Measurements from ENCODE around the gene SH3GL1.
"Not testable (repeated sequence)": the region's sequence is repeated elsewhere in the genome, so short reads cannot be mapped to it uniquely, and the experiment has no call there.

The SH3GL1 gene

DNA sequence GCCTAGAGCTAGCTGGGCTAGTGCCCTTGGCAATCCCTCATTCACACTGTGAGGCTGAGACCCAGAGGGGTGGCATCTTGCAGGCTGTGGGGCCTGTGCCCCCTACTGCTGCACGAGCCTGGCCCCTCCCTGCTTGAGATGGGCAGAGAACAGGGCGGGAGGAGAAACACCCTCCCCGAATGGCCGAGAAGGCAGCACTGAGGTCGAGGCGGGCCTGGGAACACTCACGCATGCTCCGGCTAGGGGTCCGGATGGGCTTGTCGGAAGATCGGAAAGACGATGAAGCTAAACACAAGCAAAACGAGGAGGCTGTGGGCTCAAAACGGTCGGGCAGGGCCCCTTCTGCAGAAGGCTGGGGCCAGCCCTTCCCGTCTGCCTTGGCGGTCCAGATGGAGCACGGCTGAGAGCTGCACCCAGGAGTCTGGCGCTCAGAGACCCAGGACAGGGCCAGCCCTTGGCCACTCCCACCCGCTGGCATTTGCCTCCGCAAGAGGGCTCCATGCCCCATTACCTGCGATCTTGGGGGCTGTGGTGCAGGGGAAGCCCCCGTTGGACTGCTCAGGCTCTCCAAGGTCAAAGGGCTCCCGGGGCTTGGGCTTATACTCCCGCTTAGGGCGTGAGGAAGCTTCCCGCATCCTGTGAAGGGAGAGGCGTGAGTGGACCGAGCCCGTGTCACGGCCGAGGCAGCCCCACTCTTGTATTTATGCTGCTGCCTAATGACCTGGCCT lies 38.1 kb downstream of the SH3GL1 start:
- DNase-seq = no peak

- no peak for DNase-seq
Measured at GRCh38 chr19:4361152-4362046, 38.9 kb downstream of the SH3GL1 start.

GRCh38 chr19:4360641-4361151 lies 39.7 kb downstream of the SH3GL1 start:
- no peak for DNase-seq

GRCh38 chr19:4360081-4360569 lies 40.2 kb downstream of the SH3GL1 start:
- DNase-seq = no peak

DNA sequence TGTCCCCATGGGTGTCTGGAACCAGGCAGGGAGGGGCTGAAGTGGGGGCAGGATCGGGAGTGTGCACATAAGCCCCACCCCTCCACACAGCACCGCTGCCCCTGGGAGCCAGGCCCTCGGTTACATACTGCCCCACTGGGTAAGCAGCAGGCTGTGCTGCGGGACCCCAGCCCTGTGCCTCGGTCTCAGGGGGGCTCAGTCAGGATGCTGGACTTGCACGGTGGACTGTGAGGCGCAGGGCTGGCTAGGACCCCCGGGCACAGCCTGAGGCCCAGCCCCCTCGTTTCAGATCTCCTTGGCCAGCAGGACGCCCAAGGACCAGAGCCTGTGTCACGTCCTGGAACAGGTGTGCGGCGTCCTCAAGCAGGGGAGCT lies 40.7 kb downstream of the SH3GL1 start:
- DNase-seq = no peak

- DNase-seq = no peak
Measured at GRCh38 chr19:4358709-4359626, 41.4 kb downstream of the SH3GL1 start.

DNA sequence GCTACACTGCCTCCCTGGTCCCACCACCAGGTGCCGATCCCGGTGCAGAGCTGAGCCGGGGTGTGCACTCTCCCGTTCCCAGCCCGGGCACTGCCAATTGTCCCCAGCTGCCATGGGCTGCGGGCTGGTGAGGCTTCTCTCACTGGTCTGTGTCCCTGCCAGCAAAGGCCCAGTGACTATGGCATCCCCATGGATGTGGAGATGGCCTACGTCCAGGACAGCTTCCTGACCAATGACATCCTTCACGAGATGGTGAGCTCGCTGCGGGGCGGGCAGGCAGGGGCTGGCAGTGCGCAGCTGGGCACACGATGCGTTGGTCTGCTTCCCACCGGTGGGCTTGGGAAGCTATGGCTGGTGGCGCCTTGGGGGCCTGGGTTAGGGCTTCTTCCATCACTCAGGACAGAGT lies 42.4 kb downstream of the SH3GL1 start:
- no peak for DNase-seq

- no peak for DNase-seq
Measured at GRCh38 chr19:4357095-4357797, 43.1 kb downstream of the SH3GL1 start.

- no peak for DNase-seq
Measured at GRCh38 chr19:4354897-4355296, 45.5 kb downstream of the SH3GL1 start.

GRCh38 chr19:4354282-4354681 lies 46.1 kb downstream of the SH3GL1 start:
- no peak for DNase-seq

DNA sequence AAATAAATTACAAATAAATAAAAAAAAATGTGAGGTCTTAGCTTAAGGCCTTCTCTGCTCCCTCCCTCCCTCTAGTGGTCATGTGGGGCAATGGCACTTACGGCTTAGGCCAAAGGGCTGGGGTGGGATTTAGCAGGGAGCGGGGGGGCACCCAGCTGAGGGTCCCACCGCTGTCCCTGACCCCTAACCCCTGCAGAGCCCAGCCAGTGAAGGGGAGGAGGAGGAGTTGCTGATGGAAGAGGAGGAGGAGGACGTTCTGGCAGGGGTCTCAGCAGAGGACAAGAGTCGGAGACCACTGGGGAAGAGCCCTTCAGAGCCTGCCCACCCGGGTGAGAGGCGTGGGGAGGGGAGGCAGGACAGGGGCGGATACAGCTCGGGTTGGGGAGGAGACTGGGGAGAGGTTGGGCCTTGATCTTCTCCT lies 47.6 kb downstream of the SH3GL1 start:
- peak; percentile 72 for DNase-seq

- DNase-seq = no peak
Measured at GRCh38 chr19:4350726-4351125, 49.6 kb downstream of the SH3GL1 start.

GRCh38 chr19:4350111-4350510 lies 50.2 kb downstream of the SH3GL1 start:
- DNase-seq = no peak

- DNase-seq = not testable (repeated sequence)
Measured at GRCh38 chr19:4349225-4349624, 51.1 kb downstream of the SH3GL1 start.

DNA sequence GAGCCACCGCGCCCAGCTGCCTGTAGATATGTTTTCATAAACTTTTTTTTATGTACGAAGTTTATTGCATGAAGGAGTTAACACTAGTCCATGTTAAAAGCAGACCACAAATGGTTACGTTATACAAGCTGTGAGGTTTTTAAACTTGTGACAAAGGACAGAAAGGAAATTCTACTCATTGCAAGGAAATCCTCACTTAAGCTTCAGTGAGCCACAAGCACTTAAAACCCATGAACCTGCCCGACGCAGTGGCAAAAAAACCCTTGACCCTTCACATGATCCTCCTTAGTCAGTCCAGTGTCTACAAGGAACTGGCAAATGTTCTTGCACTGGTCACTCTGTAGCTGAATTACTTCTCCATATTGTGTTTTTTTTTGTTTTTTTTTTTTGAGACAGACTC lies 52.8 kb downstream of the SH3GL1 start:
- no peak for DNase-seq

DNA sequence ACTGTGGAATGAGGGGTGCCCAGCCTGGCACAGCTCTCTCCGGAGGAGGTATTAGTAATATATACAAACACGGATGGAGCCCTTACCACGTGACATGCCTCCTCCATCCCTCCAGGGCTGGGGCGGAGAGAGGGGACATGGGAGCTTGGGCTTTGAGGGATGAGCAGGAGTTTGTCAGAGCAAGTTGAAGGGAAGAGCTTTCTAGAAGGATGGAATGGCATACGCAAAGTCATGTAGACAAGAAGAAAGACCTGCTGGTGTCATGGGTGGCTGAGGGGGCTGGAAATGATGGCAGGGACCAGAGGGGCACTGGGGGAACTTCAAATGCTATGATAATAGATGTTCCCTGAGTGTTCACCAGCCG lies 54.3 kb downstream of the SH3GL1 start:
- DNase-seq = no peak

- no peak for DNase-seq
Measured at GRCh38 chr19:4345342-4346019, 54.9 kb downstream of the SH3GL1 start.

DNA sequence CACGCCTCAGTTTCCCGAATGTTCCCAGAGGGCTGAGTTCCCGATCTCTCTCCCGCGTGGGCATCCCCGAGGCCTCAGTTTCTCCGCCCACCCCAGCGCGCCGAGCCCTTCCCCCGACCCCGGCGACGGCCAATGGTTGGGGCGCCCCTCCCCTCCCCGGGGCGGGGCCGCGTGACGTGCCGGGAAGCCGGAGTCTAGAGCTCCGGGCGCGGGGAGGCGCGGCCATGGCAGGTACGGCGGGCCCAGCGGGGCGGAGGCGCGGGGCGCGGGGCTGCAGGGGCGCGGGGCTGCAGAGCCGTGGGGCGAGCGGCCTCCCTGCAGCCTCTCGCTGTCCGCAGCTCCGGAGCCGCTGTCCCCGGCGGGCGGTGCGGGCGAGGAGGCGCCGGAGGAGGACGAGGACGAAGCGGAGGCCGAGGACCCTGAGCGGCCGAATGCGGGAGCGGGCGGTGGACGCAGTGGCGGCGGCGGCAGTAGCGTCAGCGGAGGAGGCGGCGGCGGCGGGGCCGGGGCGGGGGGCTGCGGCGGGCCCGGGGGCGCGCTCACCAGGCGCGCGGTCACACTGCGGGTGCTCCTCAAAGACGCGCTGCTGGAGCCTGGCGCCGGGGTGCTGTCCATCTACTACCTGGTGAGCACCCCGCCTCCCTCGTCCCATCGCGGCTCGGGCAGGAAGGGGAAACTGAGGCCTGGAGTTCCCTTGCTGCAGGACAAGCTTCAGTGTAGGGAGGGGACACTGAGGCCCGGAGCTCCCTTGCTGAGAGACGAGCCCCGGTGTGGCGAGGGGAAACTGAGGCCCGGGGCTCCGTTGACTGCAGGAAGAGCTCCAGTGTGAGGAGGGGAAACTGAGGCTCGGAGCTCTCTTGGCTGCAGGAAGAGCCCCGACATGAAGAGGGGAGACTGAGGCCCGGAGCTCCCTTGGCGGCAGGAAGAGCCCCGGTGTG lies 56.7 kb downstream of the SH3GL1 start, which contains the start of gene MPND:
MPND (plus strand) TSS at position 193 of the 938 bp plus-strand sequence; CDS start at position 225, 32 bp downstream.
- DNase-seq = peak; percentile 90

DNA sequence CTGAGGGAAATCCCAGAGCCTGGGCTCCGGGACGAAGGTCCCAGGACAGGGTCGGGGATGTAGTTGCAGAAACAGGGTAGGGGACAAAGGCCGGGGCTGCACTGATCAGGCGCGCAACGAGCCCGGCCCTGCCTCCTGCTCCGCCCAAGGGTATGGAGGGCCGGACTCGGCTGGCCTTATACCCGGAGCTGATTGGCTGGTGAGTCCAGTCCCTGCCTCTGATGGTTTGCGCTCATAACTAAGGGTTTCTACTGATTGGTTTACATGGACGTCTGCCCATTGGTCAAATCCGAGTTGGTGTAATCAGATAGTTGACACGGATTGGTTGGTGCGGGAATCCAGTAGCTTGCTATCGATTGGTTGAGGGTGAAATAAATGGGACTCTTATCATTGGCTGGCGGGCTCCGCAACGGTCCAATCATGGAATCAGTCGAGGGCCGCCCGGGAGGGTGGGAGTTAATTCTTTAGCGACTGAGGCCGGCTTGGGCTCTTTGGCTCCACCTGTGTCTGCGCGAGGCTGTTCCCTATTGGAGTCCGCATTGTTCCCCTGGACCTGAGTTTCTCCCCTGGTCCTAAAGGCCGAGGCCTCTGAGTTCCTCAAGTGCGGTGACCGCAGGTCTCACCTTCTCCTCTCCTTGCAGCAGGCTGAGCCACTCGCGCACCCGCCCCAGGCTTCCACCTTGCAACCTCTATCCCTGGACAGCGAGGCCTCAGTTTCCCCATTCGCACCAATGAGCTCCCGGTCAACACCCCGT lies 57.6 kb downstream of the SH3GL1 start:
- peak; percentile 98 for DNase-seq

GRCh38 chr19:4342314-4342614 lies 58.1 kb downstream of the SH3GL1 start:
- no peak for DNase-seq
